T-helper 1 cell treated with Interleukin-12 subunit alpha and Interleukin-12 subunit beta and Interleukin-4 antibody, amounts not matched to agents 30 μg/mL and 1 μg/mL, for 36 hours (primary cell): ENCODE measurements around the gene HSPA1L.

ENCODE experiments used
- H3K27ac Mint-ChIP-seq: one replicate; pipeline ENCODE4 v1.8.0; 2021; ENCODE audit warnings: mild to moderate bottlenecking, mixed read lengths
- H3K27me3 Mint-ChIP-seq: one replicate; pipeline ENCODE4 v1.8.0; 2021; ENCODE audit warnings: low read depth, mixed read lengths
- H3K36me3 Mint-ChIP-seq: one replicate; pipeline ENCODE4 v1.8.0; 2021; ENCODE audit warnings: low read depth, mixed read lengths
- H3K4me1 Mint-ChIP-seq: one replicate; pipeline ENCODE4 v1.8.0; 2021; ENCODE audit warnings: low read depth, mixed read lengths
- H3K4me3 Mint-ChIP-seq: one replicate; pipeline ENCODE4 v1.8.0; 2021; ENCODE audit warnings: mild to moderate bottlenecking, moderate library complexity, mixed read lengths
- H3K9me3 Mint-ChIP-seq: one replicate; pipeline ENCODE4 v1.8.0; 2021; ENCODE audit warnings: mixed read lengths

The HSPA1L gene

DNA sequence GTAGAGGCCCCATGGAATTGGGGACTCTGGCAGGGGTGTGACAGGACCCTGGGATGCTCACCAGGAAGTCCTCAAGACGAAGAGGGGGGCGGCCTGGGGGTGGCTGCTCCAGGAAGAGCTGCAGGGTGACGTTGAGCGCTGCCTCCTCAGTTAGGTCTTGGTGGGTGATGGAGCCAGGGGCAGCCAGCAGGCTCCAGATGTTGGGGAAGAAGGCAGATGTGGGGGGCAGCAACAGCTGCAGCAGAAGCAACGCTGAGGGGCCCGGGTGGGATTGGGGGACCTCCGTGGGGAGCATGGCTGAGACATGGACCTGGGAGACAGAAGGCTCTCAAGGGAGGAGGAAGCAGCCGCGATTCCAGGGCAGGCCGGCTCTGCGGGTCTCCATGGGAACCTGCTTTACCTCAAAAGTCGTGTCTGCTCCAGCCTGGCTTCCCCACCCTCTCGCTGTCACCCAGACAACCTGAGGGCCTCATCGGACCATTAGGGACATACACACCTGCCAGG, 38.5 kb downstream of the HSPA1L start:
- H3K36me3 Mint-ChIP-seq, result peaks cover 3% of the 10 kb centered on the region
- no peaks in the 10 kb centered on the region for H3K27me3 Mint-ChIP-seq
- peaks cover 25% of the 10 kb centered on the region for H3K4me1 Mint-ChIP-seq
- H3K9me3 Mint-ChIP-seq, result no peaks in the 10 kb centered on the region
- peak overlapping the region; percentile 81 for H3K27ac Mint-ChIP-seq
- H3K4me3 Mint-ChIP-seq, result no peak overlapping the region

DNA sequence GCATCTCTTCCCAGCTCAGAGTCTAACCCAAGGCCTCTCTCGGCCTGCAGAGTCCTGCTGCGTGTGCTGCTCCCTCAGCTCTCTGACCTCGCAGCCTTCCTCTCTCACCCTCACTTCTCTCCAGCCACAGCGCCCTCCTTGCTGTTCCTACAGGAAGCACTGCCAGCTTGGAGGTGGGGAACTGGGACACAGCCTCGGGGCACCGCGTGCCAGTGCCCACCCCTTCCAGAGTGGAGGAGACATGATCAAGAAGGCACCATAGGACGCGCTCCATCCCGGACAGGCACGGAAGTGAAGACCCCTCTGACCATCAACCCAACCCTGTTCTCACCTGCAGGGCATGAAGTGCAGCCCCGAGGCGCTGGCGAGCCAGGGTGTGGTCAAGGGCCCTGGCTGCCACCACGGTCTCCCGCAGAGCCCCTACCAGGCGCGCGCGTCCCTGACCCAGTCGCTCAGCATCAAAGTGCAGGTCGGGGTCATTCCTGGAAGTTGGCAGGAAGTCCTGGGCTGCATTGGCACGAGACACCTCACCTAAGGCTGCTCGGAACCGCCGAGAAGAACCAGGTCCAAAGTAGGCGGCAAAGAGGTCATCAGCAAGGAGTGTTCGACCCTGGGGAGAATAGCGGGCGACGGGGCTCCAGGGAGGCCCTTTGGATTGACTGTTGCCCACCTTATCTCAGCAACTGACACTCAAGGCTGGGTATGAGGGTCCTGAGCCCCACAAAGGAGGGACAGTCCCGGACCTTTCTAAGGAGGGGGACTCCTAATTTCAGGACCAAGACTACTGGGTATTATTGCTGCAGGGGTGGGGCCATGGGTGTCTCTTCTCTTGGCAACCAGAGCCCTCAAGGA, 39.2 kb downstream of the HSPA1L start:
- Mint-ChIP-seq H3K4me3 (peak overlapping the region; percentile 14), H3K36me3 (peaks cover 3% of the 10 kb centered on the region), H3K27ac (peak overlapping the region; percentile 81), H3K9me3 (no peaks in the 10 kb centered on the region), H3K27me3 (no peaks in the 10 kb centered on the region), H3K4me1 (peaks cover 30% of the 10 kb centered on the region)

DNA sequence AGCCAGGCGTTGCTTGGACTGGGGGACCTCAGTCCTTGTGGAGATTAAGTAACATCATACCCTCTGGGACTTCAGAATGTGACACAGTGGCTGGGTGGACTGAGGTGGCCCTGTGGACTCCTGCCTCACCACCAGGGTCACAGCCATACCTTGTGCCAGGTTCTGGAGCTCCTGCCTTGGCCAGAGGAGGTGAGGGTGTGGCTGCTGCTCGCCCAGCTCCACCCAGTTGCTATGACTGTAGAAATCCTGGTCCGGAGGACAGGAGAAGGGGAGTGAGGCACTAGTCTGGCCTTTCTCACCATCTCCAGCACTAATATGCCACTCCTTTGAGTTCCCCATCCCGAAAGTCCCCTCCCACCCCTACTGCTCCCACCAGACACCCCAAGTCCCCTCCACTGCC, 39.9 kb downstream of the HSPA1L start:
- peak overlapping the region; percentile 81 for H3K27ac Mint-ChIP-seq
- H3K36me3 Mint-ChIP-seq, result peaks cover 3% of the 10 kb centered on the region
- no peak overlapping the region for H3K4me3 Mint-ChIP-seq
- no peaks in the 10 kb centered on the region for H3K9me3 Mint-ChIP-seq
- H3K27me3 Mint-ChIP-seq, result no peaks in the 10 kb centered on the region
- peaks cover 30% of the 10 kb centered on the region for H3K4me1 Mint-ChIP-seq

DNA sequence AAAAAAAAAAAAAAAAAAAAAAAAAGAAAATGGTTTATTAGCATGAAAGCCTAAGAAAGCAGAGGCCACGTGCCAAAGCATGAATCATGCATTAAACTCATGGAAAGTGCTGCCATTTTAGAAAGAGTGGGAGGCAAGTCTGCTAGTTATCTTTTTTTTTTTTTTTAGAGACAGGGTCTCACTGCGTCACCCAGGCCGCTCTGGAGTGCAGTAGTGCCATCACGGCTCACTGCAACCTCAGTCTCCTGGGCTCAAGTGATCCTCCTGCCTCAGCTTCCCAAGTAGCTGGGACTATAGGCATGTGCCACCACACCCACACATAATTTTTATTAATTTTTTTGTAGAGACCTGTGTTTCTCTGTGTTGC, 43.1 kb downstream of the HSPA1L start:
- Mint-ChIP-seq H3K9me3 (no peaks in the 10 kb centered on the region), H3K36me3 (peaks cover 7% of the 10 kb centered on the region), H3K27ac (no peak overlapping the region), H3K4me1 (peaks cover 29% of the 10 kb centered on the region), H3K4me3 (no peak overlapping the region), H3K27me3 (no peaks in the 10 kb centered on the region)

DNA sequence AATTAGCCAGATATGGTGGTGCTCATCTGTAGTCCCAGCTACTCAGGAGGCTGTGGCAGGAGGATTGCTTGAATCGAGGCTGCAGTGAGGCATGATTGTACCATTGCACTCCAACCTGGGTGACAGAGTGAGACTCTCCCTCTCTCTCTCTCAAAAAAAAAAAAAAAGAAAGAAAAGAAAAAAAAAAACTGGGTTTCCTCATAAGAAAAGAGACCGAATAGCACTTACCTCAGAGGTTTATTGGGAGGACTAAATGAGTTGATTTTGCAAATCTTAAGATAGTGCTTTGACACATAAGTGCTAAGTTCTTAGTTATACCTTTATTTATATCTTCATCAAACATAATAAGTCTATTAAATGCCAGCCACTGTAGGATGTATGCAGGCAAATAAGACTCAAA, 44.2 kb downstream of the HSPA1L start:
- Mint-ChIP-seq H3K27ac (peak overlapping the region; percentile 55), H3K4me3 (no peak overlapping the region), H3K27me3 (no peaks in the 10 kb centered on the region), H3K36me3 (peaks cover 7% of the 10 kb centered on the region), H3K4me1 (peaks cover 23% of the 10 kb centered on the region), H3K9me3 (no peaks in the 10 kb centered on the region)

DNA sequence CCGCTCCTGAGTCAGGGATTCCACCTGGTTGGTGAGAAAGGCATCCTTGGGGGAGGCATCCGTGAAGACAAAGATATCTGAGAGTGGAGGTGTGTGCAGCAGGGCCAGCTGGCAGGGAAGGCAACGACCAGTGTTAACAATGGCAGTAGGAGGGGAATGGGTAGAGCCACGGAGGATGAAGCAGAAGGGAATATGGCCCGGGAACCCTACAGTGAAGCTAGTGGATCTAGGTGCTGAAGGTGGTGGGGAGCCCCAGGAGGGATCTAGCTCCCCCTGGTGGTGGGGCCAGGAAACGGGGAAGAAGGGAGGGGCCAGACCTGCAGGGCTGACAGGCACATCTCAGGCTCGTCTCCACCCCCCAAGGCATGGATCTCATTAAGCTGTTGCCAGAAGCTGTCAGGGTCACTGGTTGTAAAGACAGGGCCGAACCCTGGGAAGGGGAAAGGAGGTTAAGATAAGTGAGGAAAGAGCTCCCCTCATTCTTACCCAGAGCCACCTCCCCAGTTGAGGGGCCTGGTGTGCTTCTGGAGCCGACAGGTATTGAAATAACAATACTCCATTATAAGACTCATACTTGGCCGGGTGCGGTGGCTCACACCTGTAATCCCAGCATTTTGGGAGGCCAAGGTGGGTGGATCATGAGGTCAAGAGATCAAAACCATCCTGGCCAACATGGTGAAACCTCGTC, 45.3 kb downstream of the HSPA1L start:
- Mint-ChIP-seq H3K9me3 (no peaks in the 10 kb centered on the region), H3K4me1 (peaks cover 21% of the 10 kb centered on the region), H3K27ac (peak overlapping the region; percentile 1), H3K27me3 (no peaks in the 10 kb centered on the region), H3K36me3 (peaks cover 7% of the 10 kb centered on the region), H3K4me3 (no peak overlapping the region)

DNA sequence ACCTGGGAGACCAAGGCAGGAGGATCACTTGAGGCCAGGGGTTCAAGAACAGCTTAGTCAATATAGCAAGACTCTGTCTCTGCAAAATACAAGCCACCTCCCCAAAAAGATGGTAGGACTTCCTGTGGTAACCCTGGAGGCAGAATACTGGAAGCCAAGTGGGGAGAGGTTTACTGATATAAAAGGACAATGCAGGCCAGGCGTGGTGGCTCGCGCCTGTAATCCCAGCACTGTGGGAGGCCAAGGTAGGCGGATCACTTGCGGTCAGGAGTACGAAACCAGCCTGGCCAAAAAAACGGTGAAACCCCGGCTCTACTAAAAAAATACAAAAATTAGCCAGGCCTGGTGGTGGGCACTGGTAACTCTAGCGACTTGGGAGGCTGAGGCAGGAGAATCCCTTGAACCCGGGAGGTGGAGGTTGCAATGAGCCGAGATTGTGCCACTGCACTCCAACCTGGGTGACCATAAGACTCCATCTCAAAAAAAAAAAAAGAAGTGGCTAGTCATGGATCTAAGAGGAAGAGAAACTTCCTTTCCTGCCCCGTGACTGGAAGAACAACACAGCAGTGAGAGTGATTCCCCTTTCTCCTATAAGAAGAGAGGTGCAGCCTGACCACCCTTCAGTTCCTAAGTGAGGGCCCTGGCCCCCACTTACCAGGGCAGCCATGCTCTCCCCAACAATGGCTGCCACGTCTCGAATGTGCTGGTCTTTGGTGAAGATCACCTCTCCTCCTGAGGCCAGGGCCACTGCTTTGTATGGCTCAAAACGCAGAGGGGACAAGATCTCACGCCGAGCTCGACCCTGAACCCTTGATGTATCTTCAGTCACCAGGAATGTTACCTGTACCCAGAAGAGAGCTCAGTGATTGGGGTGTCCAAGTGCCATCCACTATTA, 46.5 kb downstream of the HSPA1L start:
- Mint-ChIP-seq H3K27ac (no peak overlapping the region), H3K4me1 (peaks cover 27% of the 10 kb centered on the region), H3K4me3 (no peak overlapping the region), H3K27me3 (no peaks in the 10 kb centered on the region), H3K9me3 (no peaks in the 10 kb centered on the region), H3K36me3 (peaks cover 9% of the 10 kb centered on the region)

DNA sequence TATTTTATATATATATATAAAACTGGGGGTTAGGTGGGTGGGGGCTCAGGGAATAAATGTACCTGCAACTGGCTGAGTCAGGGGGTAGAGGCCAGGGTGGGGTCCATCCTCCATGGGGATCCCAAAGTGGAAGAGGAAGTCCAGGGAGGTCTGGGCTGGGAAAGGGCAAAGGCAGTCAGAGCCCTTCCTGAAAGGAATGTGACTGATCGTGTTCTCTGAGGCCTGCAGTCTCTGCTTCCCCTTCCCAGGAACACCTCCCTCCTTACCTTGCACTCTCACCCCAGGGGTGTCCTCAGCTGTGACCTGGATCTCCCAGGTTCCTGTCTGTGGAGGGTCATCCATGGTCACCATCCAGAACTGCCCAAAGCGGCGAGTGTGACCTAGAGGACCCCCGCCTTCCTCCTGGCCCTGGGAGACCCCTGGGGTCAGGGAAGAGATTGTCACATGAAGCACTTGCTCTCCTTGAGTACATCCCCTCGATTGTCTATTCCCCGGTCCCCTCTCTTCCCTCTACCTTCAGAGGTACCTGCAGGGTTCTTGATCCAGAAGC, 47.9 kb downstream of the HSPA1L start:
- H3K4me1 Mint-ChIP-seq, result peaks cover 25% of the 10 kb centered on the region
- H3K36me3 Mint-ChIP-seq, result peaks cover 14% of the 10 kb centered on the region
- H3K27ac Mint-ChIP-seq, result no peak overlapping the region
- no peaks in the 10 kb centered on the region for H3K27me3 Mint-ChIP-seq
- no peak overlapping the region for H3K4me3 Mint-ChIP-seq
- no peaks in the 10 kb centered on the region for H3K9me3 Mint-ChIP-seq

DNA sequence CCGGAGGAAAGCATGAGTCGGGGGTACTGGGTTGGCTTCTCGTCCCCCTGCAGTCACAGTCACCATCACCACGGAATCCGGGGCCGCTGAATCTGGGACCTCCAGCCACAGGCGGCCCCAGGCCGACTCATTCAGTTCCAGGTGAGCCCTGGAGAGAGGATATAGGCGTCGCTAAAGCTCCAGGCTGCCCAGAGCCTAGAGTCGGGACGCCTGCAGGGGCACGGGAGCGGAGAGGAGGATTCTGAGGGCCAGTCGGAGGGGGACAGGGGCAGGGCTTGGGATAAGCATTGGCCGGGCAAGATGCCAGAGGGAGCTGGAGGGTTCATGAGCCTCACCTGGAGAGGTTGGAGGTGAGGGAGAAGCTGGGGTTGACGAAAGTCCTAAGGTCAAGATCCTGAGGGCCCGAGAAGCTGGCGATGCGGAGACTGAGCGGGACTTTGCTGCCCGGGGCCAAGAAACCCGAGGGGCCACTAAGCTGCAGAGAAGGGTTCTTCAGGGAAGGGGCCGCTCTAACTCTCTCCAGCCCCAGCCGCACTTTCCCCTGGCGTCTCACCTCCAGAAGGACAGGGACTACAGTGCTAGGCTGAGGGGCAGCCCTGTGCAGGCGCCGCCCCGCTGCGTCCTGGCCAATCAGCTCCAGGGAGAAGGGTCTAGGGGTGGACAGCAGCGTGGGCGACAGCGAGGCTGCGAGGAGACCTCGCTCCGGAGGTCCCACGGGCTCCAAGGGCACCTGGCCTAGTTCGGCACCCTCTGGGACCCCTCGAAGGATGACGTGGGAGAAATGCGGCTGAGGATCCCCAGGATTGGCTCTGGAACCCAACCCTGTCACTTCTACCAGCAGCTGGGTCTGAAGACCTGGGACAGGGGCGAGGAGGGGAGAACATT, 48.9 kb downstream of the HSPA1L start:
- Mint-ChIP-seq H3K27me3 (no peaks in the 10 kb centered on the region), H3K9me3 (no peaks in the 10 kb centered on the region), H3K4me3 (no peak overlapping the region), H3K27ac (no peak overlapping the region), H3K36me3 (peaks cover 12% of the 10 kb centered on the region), H3K4me1 (peaks cover 21% of the 10 kb centered on the region)

DNA sequence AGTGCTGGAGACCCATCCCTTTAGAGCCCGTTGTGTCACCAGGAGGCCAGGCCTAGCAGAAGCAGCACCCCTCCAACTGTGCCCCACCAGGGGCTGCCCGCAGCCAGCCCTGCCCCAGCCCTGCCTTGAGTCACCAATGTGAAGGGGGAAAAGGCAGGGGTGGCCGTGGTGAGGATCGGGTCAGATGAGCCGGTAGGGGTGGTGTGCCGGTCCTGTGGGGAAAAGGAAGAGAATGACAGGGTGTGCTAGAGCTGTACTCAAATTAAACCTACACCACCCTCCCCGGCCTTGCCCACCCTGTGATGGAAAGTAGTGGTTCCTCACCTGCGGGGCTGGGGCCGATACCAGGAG, 49.5 kb downstream of the HSPA1L start:
- Mint-ChIP-seq H3K4me1 (peaks cover 22% of the 10 kb centered on the region), H3K9me3 (no peaks in the 10 kb centered on the region), H3K27me3 (no peaks in the 10 kb centered on the region), H3K36me3 (peaks cover 12% of the 10 kb centered on the region), H3K4me3 (no peak overlapping the region), H3K27ac (no peak overlapping the region)

DNA sequence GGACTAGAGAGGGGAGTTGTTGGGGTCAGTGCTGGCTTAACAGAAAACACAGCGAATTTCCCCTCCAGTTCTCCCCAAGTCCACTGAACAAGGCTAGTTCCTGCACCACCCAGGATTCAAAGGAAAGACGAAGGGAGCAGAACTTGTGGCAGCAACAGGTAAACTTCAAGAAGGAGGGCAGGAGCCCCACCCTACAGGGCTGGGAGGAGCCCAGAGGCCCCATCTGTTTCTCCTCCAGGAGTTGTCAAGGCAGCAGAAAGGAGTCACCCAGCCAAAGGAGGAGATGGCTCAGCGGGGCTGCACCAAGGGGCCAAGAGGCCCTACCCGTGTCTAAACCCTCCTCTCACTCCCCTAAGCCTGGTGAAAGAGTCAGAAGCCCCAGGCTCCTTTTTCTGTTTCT, 50.9 kb downstream of the HSPA1L start:
- Mint-ChIP-seq H3K9me3 (no peaks in the 10 kb centered on the region), H3K27ac (peak overlapping the region; percentile 14), H3K36me3 (peaks cover 16% of the 10 kb centered on the region), H3K27me3 (no peaks in the 10 kb centered on the region), H3K4me1 (peaks cover 20% of the 10 kb centered on the region), H3K4me3 (no peak overlapping the region)

DNA sequence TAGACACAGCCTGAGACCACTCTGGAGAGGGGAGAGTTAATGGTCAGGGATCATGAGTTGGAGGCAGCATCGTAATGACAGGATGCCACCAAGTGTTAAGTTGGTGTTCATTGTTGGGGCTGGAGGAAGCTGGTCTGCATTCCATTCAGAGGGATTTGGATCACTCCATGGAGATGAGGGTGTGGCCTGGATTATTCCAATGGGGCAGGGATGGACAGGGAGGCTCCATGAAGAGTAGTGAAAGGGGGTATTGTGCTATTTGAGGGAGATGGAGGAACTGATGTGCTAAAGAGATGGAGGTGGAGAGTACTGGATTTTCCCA, 51.5 kb downstream of the HSPA1L start:
- H3K4me1 Mint-ChIP-seq, result peaks cover 21% of the 10 kb centered on the region

DNA sequence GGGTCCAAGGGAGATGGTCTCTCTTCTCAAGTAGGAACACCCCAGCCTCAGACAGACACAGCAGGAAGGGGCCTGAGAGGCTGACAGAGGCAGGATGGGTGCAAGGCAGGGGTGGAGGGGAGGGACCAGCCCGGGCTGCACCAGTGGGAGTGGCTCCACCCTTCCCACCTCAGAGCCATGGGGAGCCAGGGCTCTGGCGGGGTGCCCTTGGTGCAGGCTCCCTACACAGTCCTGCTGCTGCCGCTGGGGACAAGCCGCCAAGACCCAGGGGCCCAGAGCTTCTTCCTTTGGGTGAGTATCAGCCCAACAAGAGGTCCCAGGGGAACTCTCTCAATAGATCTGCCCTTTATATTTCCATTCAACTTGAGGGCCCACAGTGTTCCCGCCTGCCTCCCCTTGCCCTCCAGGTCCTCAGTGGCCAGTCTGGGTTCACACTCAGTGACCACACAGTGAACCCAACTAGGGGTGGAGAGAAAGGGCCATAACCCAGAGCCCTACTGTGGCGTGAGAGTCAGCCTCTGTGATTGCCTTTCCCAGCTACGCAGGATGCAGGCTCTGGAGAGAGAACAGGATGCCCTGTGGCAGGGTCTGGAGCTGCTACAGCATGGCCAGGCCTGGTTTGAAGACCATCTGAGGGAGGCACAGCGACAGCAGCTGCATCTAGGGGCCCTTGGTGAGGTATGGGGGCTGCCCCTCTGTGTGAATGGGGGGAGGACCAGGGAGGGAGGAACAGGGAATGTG, 52.0 kb downstream of the HSPA1L start:
- H3K4me1 Mint-ChIP-seq, result peaks cover 21% of the 10 kb centered on the region
- H3K36me3 Mint-ChIP-seq, result peaks cover 19% of the 10 kb centered on the region
- no peaks in the 10 kb centered on the region for H3K27me3 Mint-ChIP-seq
- H3K27ac Mint-ChIP-seq, result peak overlapping the region; percentile 73
- H3K9me3 Mint-ChIP-seq, result no peaks in the 10 kb centered on the region
- H3K4me3 Mint-ChIP-seq, result no peak overlapping the region

More for the DNA sequence above, 51.5 kb downstream of the HSPA1L start:
- peaks cover 18% of the 10 kb centered on the region for H3K36me3 Mint-ChIP-seq
- no peaks in the 10 kb centered on the region for H3K27me3 Mint-ChIP-seq
- no peaks in the 10 kb centered on the region for H3K9me3 Mint-ChIP-seq
- H3K4me3 Mint-ChIP-seq, result no peak overlapping the region
- H3K27ac Mint-ChIP-seq, result peak overlapping the region; percentile 73
